GM21529 (cell line): ENCODE data around the gene SNN.

Source experiments
- ATAC-seq: cut with Tn5 transposase; IDR thresholded peaks from one replicate; pipeline ENCODE4 v1.9.1; 2021; ENCODE audit not compliant: unreplicated experiment

The SNN gene

GRCh38 chr16:11696266-11697012 lies 28.2 kb downstream of the SNN start:
- no peak for ATAC-seq

DNA sequence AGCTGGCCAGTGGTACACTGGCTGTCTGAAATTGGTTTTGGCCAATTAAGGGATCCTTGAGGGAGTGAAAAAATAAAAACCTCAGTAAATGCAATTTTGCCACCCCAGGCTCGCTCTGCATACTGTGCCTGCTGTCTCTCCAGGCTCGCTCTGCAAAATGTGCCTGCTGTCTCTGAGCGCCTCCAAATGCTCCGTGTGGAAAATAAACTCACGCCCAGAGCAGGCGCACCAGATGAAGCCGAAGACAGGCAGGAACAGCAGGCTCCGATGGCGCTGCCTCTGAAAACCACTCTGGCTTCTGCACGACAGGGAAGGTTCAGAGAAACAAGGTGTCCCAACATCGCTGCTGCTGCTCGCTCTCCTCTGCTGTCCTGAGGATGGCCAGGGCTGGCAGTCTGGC lies 29.1 kb downstream of the SNN start:
- ATAC-seq, result no peak

DNA sequence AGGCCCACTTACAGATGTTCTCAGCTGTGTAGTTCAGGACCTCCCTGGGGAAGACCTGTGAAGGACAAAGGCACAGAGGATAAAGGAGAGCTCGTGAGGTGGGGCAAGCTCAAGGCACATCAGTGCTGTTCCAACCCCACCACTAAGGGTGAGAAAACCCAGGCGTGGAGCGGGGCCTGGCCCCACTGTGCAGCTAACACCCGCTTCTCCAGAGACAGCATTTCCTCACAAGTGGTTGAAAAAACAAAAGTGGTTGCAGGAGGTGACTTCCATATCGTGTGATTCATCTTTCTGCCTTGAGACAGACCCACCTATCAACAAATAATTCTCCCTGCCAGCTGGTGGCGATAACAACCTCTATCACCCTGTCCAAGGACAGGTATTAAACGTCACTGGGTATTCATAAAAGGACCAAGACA lies 30.0 kb downstream of the SNN start:
- no peak for ATAC-seq

DNA sequence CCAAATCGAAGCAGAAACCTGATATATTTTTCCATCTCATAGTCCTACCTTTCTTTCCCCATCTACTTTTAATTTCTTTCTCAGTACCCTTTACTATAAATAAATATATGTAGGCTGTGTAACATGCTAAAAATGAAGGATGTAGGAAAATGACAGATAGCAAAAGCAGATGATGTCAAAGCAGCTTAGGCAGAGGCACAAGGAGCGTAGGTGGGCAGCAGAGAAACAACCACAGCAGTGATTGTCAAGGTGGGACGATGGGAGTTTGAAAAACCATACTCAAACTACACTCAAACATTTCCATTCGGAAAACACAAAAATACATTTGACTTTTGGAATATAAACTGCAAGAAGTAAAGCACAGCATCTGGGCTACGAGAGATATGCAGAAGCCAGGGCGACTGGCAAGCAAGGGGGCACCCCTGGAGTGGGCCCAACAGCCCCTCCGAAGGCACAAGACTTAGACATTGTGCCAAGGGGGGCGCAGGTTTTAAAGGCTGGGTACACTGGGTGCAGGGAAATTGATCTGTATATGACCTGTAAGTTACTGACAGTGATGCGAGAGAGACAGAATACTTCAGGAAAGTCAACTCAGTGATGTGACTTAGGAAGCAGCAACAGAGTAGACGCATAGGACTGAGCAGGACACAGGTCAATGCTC lies 31.1 kb downstream of the SNN start:
- ATAC-seq, result no peak

DNA sequence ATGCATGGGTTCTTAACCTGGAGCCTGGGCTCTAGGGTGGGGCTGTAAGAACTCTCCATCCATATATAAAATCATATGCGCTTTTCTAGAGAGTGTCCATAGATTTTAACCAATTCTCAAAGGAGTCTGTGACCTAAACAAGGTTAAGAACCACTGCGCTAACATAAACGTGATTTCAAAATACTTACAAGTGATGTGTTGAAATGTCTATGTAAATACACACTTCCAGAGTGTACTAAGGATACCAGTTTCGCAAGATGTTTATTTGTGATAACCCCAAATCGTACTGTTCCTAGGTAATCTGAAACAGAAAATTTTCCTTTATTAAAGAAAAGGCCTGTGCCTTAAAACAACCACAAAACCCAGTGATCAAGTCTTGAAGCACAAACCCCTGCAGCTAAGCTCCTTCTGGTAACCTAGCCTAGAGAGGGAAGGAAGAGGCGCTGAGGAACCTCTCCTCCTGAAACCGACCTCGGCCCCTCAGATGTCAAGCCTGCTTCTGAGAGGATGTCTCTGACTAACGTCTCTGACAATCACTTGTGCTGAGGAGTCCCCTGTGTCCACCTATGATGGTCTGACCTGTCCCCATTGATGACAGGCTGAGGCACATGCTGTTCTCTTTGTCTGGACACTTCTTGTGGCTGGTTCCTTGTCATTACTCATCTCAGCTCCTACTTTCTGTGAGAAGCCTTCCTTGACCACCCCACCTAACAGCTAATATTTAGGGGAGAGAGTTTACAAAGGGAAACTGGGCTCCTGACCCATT lies 32.2 kb downstream of the SNN start:
- ATAC-seq, result no peak

DNA sequence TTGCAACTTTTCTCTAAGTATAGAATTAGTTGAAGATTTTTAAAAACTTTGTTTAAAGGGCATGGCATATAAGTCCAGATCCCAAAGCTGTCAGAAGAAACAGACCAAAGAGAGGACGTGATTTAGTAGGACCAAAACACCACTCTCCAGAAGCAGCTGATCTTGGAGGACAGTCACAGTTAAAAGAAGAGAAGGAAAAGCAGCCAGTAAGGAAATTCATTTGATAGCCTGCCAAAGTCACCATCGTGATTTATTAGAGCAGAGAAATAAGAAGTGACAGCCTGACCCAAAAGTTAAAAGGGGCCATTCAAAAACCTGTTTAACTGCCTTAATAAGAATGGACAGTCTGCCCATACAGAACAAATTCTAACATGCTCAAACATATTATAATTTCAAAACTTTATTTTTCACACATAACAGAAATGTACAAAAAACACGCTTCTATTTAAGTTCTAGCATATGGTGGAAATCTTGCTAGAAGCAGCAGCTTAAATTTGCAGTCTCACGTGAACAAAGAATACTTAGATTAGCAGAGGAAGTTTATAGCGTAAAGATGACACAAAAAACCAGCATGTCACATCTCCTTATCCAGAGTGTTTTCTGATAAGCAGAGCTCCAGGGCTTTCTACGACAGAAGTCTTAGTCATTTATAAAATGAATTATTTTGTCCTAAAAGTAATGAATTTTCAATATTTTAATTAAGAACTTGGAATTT lies 37.2 kb downstream of the SNN start:
- ATAC-seq, result no peak

DNA sequence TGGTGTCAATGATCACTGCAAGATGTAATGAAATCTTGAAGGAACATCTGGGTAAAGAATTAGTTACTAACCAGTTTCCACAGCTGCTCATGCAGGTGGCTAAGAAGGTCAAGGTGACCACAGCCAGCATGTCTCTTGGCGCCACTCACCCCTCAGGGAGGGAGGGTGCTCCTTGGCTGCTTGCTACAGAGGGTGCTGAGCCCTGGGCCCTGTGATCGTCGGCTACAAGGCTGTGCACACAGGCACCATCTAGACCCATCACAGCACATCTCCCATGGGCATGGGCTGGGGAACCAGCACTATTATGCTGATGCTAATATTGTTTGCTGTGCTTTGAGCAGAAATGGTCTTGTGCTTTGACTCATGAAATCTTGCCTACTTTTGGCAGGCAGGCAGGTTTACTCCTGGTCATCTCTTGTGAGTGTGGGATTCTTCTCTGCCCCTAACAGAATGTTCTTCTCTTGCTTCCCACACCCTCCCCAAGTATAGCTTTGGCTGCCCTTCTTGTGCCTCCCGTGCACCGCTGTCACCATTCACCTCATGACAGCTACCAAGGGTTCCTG lies 38.0 kb downstream of the SNN start:
- peak; percentile 40 for ATAC-seq

- ATAC-seq, result no peak
Observed at GRCh38 chr16:11707679-11708197, 39.5 kb downstream of the SNN start.

- ATAC-seq, result no peak
Observed at GRCh38 chr16:11708421-11708820, 40.2 kb downstream of the SNN start.

- no peak for ATAC-seq
Observed at GRCh38 chr16:11711662-11712061, 43.4 kb downstream of the SNN start.

DNA sequence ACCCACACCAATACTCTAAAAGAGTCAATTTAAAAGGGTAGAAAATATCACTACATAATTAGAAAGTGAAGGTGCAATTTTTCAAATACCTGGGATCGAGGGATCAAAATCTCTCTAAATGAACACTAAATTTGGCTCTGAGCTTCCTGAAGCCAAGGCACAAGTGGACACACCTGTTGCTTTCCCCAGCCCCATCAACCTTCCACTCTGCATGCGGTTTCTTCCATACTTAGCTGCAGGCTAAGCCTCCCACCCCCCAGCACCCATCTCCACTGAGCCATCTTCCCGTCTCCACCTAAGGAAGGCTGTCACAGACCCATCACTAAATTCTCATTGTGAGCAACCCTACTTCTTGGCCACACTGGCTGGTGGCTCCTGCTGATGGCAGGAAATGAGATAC lies 43.9 kb downstream of the SNN start:
- ATAC-seq, result no peak

GRCh38 chr16:11715246-11715947 lies 47.1 kb downstream of the SNN start:
- no peak for ATAC-seq

DNA sequence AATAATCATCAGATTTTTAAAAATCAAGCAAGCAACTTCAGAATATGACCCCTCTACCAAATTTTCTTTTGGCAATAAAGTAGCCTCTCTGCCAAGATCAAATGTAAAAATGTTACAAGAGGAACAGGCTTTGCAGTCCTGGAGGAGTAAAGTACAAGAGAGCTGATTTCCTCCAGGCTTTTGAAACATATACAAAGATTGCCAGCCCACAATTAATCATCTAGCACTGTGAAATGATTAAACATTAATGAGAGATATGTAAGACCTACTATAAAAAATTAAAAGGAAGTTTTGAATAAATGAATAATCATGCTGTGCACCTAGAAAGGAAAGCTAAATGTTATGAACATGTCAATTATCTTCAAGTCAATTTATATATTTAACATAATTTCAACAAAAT lies 48.1 kb downstream of the SNN start:
- no peak for ATAC-seq

DNA sequence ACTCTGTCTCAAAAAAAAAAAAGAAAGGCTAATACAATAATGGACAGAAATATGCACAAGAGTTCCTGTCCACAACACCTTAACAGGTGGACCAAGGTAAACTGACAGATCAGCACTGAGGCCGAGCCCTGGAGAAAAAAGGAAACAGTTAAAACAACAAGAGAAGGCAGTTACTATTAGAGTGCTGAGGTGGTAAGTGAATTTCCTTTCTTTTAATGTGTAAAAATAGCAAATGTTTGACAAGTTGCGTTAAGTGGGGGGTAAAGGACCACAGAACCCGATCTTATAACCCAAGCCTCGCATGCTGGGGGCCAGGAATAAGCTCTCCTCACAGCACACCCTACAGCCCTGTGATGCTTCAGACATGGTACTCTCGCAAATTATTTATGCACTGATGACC lies 49.6 kb downstream of the SNN start:
- ATAC-seq, result no peak

GRCh38 chr16:11719171-11719570 lies 50.9 kb downstream of the SNN start:
- no peak for ATAC-seq

- ATAC-seq, result no peak
Observed at GRCh38 chr16:11719762-11720161, 51.5 kb downstream of the SNN start.

DNA sequence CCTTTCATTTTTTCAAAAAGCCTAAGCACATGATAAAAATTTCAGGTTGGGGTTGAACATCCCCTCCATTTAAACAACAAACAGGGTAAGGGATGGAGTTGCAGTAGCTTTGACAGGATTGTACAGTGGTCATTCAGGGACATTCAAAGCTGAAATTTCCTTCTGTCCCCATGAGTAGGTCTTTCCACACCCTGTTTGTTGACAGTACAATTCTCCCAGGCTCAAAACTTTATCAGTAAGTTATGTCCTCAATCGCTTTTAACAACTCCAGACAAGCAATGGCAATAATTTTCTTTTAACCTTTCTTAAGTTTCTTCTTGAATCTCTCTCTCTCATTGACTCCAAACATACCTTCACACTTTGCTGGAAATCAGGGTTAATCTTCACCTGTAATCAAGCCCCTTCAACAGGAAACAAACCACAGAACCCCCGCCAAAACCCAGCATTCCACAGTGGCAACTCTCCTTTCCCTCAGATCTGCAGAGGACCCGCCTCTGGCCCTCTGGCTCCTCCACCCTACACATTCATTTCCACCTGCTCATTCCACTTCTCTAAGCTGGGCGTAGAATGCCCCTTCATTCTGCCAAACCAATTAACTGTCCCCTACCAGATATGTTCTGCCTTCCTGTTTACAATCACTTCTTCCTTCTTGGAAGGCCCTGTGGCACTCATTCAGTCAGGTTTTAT lies 53.7 kb downstream of the SNN start:
- ATAC-seq, result no peak

GRCh38 chr16:11722468-11722808 lies 54.2 kb downstream of the SNN start:
- ATAC-seq, result no peak

- no peak for ATAC-seq
Observed at GRCh38 chr16:11725457-11725856, 57.2 kb downstream of the SNN start.

- ATAC-seq, result no peak
Observed at GRCh38 chr16:11726008-11726407, 57.8 kb downstream of the SNN start.
